SU-DHL-6 (cell line): Measurements from ENCODE around the gene MAST4.

Experiments
- EZH2phosphoT487 ChIP-seq: fragments of 200-600 bp; sonication (generic), shearing (Covaris generic); conservative IDR thresholded peaks from 2 replicates; pipeline ENCODE4 v1.6.1; 2018; ENCODE audit warnings: mild to moderate bottlenecking, antibody characterized with exemption, low read length, moderate library complexity, mixed read lengths
- TF ChIP-seq, protein P1 (sequence below): fragments of 200-600 bp; sonication (generic); IDR thresholded peaks from one replicate; pipeline ENCODE4 v1.5.1; 2017; ENCODE audit warnings: antibody characterized with exemption, mild to moderate bottlenecking, low read length, moderate library complexity; ENCODE audit not compliant: insufficient read depth, poor library complexity, severe bottlenecking

DNA sequence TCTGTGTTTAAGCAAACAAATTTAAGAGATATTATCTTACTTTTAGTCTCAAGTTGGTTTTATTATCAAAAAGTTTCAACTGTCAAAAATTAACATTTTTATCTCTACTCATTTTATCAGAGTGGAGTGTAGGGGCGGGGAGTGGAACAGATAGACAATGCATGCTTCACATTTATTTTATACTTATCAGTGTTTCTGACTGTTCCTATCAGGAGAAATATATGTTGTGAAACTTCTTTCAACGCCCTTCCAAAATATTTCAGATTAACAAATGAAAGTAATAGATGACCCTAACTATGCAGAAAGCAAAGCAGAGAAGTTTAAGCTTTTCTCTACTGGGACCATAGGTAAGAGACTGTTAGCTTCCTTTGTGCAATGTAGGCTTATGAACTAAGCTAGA lies 44.9 kb upstream of the MAST4 start:
- TF ChIP-seq, protein P1, sequence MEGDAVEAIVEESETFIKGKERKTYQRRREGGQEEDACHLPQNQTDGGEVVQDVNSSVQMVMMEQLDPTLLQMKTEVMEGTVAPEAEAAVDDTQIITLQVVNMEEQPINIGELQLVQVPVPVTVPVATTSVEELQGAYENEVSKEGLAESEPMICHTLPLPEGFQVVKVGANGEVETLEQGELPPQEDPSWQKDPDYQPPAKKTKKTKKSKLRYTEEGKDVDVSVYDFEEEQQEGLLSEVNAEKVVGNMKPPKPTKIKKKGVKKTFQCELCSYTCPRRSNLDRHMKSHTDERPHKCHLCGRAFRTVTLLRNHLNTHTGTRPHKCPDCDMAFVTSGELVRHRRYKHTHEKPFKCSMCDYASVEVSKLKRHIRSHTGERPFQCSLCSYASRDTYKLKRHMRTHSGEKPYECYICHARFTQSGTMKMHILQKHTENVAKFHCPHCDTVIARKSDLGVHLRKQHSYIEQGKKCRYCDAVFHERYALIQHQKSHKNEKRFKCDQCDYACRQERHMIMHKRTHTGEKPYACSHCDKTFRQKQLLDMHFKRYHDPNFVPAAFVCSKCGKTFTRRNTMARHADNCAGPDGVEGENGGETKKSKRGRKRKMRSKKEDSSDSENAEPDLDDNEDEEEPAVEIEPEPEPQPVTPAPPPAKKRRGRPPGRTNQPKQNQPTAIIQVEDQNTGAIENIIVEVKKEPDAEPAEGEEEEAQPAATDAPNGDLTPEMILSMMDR = no peak
- no peak for TF ChIP-seq EZH2phosphoT487
